Measurements from ENCODE around the gene EHBP1. TPM values are rescaled to one million over a fixed set of nuclear protein-coding genes. Genes with fewer than 3 reads are reported as not detected.

EHBP1 gene
- polyA plus RNA-seq, 1 of the 3 experiments (the other 2 are of a cell fraction), result 62.7 TPM

- no peak overlapping the region for H3K27ac ChIP-seq (ENCODE audit: low read depth in 2 of 2, low read length in 1 of 2)
- DNase-seq, result peak; percentile 47
- H2AFZ ChIP-seq (ENCODE audit: low read depth), result no peak overlapping the region; the same call in 1 of the 2 replicates
- peak overlapping the region; percentile 45 for H3K4me2 ChIP-seq
- ChIA-PET POLR2A (no interaction called here), CTCF (interaction anchor here (0.9 to 2.9 kb wide), 4 partner anchors 8 to 601 kb away, joined by 3 to 7 read pairs (median 4); partner anchors contain the start of gene OTX1)
- peak overlapping the region in 1 of 2 experiments; percentile 14; a peak in 1 of 4 replicates for H3K4me3 ChIP-seq (ENCODE audit: low read depth in 2 of 2, low read length in 1 of 2)
- H4K20me1 ChIP-seq (ENCODE audit: insufficient read depth), result no peaks in the 10 kb centered on the region; the same call in 1 of the 2 replicates
- H3K9me2 ChIP-seq, result no peaks in the 10 kb centered on the region
- TF ChIP-seq EZH2phosphoT487 (IDR thresholded peaks at IDR 0.05; ENCODE audit: borderline replicate concordance, low read depth) (no peak), TCF12 (IDR thresholded peaks at IDR 0.05) (peak; percentile 4; the same call in 1 of the 2 replicates), MAX (IDR thresholded peaks at IDR 0.05; ENCODE audit: low read depth) (peak; percentile 28; the same call in 1 of the 2 replicates), MEF2A (IDR thresholded peaks at IDR 0.05; ENCODE audit: borderline replicate concordance, low read depth) (no peak), TEAD4 (IDR thresholded peaks at IDR 0.05; ENCODE audit: borderline replicate concordance, insufficient read depth) (no peak)
- WGBS (ENCODE audit: low lambda C conversion rate), result 27% methylated on average over 25 of the region's 35 CpGs
- no peaks in the 10 kb centered on the region for H3K36me3 ChIP-seq (replicated peaks in 1 of 2; ENCODE audit: control insufficient read depth in 1 of 2, insufficient read depth in 2 of 2, low read length in 1 of 2)
- H3K9me3 ChIP-seq, result no peaks in the 10 kb centered on the region
- no peaks in the 10 kb centered on the region for H3F3A ChIP-seq (replicated peaks; ENCODE audit: insufficient read depth)
- H3K79me2 ChIP-seq (ENCODE audit: insufficient read depth), result no peaks in the 10 kb centered on the region
- H3K9ac ChIP-seq, result no peak overlapping the region
- peaks cover 46% of the 10 kb centered on the region for H3K27me3 ChIP-seq (ENCODE audit: insufficient read depth)
- peaks cover 0 to 22% of the 10 kb centered on the region in 2 experiments; a peak in 1 of 4 replicates for H3K4me1 ChIP-seq (ENCODE audit: control insufficient read depth in 1 of 2, insufficient read depth in 2 of 2, low read depth in 1 of 2, low read length in 1 of 2)
Measured at GRCh38 chr2:63058144-63058920, 352.8 kb downstream of the EHBP1 start.

GRCh38 chr2:63058921-63059792, 353.6 kb downstream of the EHBP1 start:
- H3K4me2 ChIP-seq, result peak overlapping the region; percentile 45
- 22% methylated on average over 25 of the region's 67 CpGs for WGBS (ENCODE audit: low lambda C conversion rate)

More at GRCh38 chr2:63058921-63059792, 353.6 kb downstream of the EHBP1 start:
- Histone ChIP-seq H3K4me3 (ENCODE audit: low read depth in 2 of 2, low read length in 1 of 2) (peak overlapping the region in 1 of 2 experiments; percentile 14; a peak in 1 of 4 replicates), H3K9me3 (no peaks in the 10 kb centered on the region), H3F3A (replicated peaks; ENCODE audit: insufficient read depth) (no peaks in the 10 kb centered on the region), H2AFZ (ENCODE audit: low read depth) (no peak overlapping the region; the same call in 1 of the 2 replicates), H3K27me3 (ENCODE audit: insufficient read depth) (peaks cover 46% of the 10 kb centered on the region), H4K20me1 (ENCODE audit: insufficient read depth) (no peaks in the 10 kb centered on the region; the same call in 1 of the 2 replicates), H3K79me2 (ENCODE audit: insufficient read depth) (no peaks in the 10 kb centered on the region), H3K4me1 (ENCODE audit: control insufficient read depth in 1 of 2, insufficient read depth in 2 of 2, low read depth in 1 of 2, low read length in 1 of 2) (peaks cover 0 to 22% of the 10 kb centered on the region in 2 experiments; a peak in 1 of 4 replicates), H3K36me3 (replicated peaks in 1 of 2; ENCODE audit: control insufficient read depth in 1 of 2, insufficient read depth in 2 of 2, low read length in 1 of 2) (no peaks in the 10 kb centered on the region), H3K27ac (ENCODE audit: low read depth in 2 of 2, low read length in 1 of 2) (no peak overlapping the region), H3K9me2 (no peaks in the 10 kb centered on the region), H3K9ac (no peak overlapping the region)
- POLR2A ChIA-PET, result no interaction called here
- CTCF ChIA-PET, result interaction anchor here (0.7 to 2.9 kb wide), 3 partner anchors 9 to 485 kb away, joined by 3 to 7 read pairs (median 3); partner anchors contain the start of gene OTX1
- peak; percentile 68 for DNase-seq
- TF ChIP-seq GATA2 (CRISPR knock-in tag; IDR thresholded peaks at IDR 0.05) (no peak), EZH2phosphoT487 (IDR thresholded peaks at IDR 0.05; ENCODE audit: borderline replicate concordance, low read depth) (peak; percentile 90; the same call in 1 of the 2 replicates), MAX (IDR thresholded peaks at IDR 0.05; ENCODE audit: low read depth) (peak; percentile 88)
